Activated CD4-positive, alpha-beta T cell treated with anti-CD3 and anti-CD28 coated beads, Interleukin-2, amount 10 ng/mL, durations not matched to agents 24 days and 14 days (primary cell): ENCODE measurements around the gene PGM5. TPM values are rescaled to one million over a fixed set of nuclear protein-coding genes. Genes with fewer than 3 reads are reported as not detected.
A peak's percentile ranks its signal among the peaks of the same experiment; 100 is the strongest.

Experiments used
- DNase-seq: peaks from one replicate; pipeline ENCODE4 v3.0.0; 2022
- H3K27ac Mint-ChIP-seq: one replicate; pipeline ENCODE4 v1.8.0; 2022; ENCODE audit warnings: mild to moderate bottlenecking, mixed read lengths
- H3K27me3 Mint-ChIP-seq: one replicate; pipeline ENCODE4 v1.8.0; 2022; ENCODE audit warnings: mixed read lengths
- H3K36me3 Mint-ChIP-seq: one replicate; pipeline ENCODE4 v1.8.0; 2022; ENCODE audit warnings: low read depth, mild to moderate bottlenecking, mixed read lengths
- H3K4me1 Mint-ChIP-seq: one replicate; pipeline ENCODE4 v1.8.0; 2021; ENCODE audit warnings: mixed read lengths
- H3K4me3 Mint-ChIP-seq: one replicate; pipeline ENCODE4 v1.8.0; 2022; ENCODE audit warnings: mild to moderate bottlenecking, moderate library complexity, mixed read lengths
- H3K9me3 Mint-ChIP-seq: one replicate; pipeline ENCODE4 v1.8.0; 2021; ENCODE audit warnings: mixed read lengths
- intact Hi-C: fragments of 100-400 bp; cut with micrococcal nuclease; formaldehyde crosslinking; loops from one replicate; pipeline ENCODE4 v1.15.1; 2023
- total RNA-seq: library from RNA; stranded (reverse); gene quantifications from 2 replicates; pipeline ENCODE4 v1.2.3, GENCODE V29; 2022

Gene PGM5
- total RNA-seq, 1 donor from 2014 or later, result not detected

GRCh38 chr9:68533678-68534077 lies 177.3 kb downstream of the PGM5 start:
- Mint-ChIP-seq H3K9me3 (no peaks in the 10 kb centered on the region), H3K27ac (no peak overlapping the region), H3K4me3 (no peak overlapping the region), H3K36me3 (no peaks in the 10 kb centered on the region), H3K27me3 (peaks cover 5% of the 10 kb centered on the region), H3K4me1 (no peaks in the 10 kb centered on the region)
- no peak for DNase-seq
- intact Hi-C loops, result no loop called here

GRCh38 chr9:68536876-68537615 lies 180.6 kb downstream of the PGM5 start:
- Mint-ChIP-seq H3K4me1 (no peaks in the 10 kb centered on the region), H3K36me3 (no peaks in the 10 kb centered on the region), H3K4me3 (no peak overlapping the region), H3K9me3 (no peaks in the 10 kb centered on the region), H3K27me3 (peaks cover 9% of the 10 kb centered on the region), H3K27ac (no peak overlapping the region)
- intact Hi-C loops, result no loop called here
- DNase-seq, result no peak

DNA sequence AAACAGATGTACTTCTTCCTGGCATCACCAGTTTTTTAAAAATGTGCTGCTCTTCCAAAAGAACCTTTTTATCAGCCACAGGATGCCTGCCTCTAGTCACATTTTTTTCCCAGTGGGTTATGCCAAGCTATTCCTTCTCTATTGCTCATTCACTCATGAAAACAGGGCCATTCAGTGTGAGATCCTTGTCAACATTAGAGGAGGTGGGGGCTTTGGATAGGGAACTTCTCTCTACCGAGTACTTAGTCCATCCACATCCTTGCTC lies 181.1 kb downstream of the PGM5 start:
- Mint-ChIP-seq H3K9me3 (no peaks in the 10 kb centered on the region), H3K36me3 (no peaks in the 10 kb centered on the region), H3K27me3 (peaks cover 10% of the 10 kb centered on the region), H3K4me3 (no peak overlapping the region), H3K27ac (no peak overlapping the region), H3K4me1 (no peaks in the 10 kb centered on the region)
- intact Hi-C loops, result no loop called here
- DNase-seq, result no peak

DNA sequence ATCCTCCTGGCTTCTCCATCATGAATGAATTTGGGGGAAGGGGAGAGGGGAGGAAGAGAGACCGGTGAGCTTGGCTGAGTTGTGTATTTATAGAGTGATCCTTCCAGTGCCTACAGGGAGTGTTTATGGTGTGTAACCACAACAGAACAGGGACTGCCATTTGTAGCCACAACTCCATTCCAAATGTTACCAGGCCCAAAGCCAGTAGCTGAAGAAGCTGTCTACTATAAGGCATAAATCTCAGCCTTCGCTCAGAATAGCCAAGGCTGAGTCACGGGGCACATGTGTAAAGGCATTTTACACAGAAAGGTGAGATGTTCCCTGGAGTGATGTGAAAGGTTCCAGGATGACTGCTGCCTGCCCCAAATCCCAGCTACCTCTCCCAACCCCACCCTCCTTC lies 181.8 kb downstream of the PGM5 start:
- H3K9me3 Mint-ChIP-seq, result no peaks in the 10 kb centered on the region
- intact Hi-C loops, result no loop called here
- H3K27me3 Mint-ChIP-seq, result peaks cover 11% of the 10 kb centered on the region
- H3K4me1 Mint-ChIP-seq, result no peaks in the 10 kb centered on the region
- no peak overlapping the region for H3K4me3 Mint-ChIP-seq
- H3K36me3 Mint-ChIP-seq, result no peaks in the 10 kb centered on the region
- H3K27ac Mint-ChIP-seq, result no peak overlapping the region
- DNase-seq, result no peak

DNA sequence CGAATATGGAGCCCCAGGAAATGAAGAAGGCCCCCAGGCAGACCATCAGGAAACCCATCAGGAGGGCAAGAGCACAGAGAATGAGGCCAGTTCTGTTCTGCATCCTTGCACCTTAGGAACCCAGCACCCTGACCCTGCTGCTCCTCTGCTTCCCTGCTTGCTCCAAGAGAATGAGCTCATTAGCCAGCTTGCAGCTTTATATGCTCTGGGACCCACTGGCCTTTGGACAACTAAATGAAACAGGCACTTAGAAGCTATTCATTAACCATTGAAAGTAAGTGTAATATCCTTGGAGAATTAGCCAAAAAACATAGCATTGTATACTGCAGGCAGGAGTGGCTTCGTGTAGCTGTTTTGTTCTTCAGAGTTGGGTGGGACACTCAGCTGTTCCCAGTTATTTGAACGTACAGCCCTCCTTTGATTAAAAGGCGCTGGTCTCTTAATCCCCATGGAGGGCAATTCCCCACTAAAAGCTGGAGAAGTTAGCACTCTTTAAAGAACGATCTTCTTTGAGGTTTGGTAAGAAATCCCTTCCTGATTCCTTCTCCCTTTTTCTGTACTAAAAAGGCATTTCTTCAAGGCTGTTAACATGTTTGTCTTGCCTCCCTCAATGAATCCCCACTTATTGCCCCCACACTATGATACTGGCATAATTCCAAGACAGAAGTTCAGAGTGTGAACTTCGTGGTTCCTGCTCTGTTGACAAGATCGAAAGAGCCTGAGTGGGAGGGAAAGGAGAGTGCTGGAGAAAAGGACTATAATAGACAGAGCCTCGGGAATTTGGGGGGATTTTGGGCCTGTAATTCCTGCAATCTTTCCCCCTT lies 184.5 kb downstream of the PGM5 start, which contains the start of gene TMEM252:
Gene TMEM252 (minus strand): TSS at position 172 of the 824 bp plus-strand sequence. CDS start 69 bp downstream, at position 103.
- H3K27ac Mint-ChIP-seq, result no peak within 1 kb of the TSS
- H3K4me3 Mint-ChIP-seq, result no peak within 1 kb of the TSS
- H3K4me1 Mint-ChIP-seq, result no peaks in the 10 kb centered on the region
- intact Hi-C loops, result no loop called here
- DNase-seq, result no peak
- H3K36me3 Mint-ChIP-seq, result no peaks in the 10 kb centered on the region
- no peaks in the 10 kb centered on the region for H3K9me3 Mint-ChIP-seq
- H3K27me3 Mint-ChIP-seq, result peaks cover 16% of the 10 kb centered on the region

DNA sequence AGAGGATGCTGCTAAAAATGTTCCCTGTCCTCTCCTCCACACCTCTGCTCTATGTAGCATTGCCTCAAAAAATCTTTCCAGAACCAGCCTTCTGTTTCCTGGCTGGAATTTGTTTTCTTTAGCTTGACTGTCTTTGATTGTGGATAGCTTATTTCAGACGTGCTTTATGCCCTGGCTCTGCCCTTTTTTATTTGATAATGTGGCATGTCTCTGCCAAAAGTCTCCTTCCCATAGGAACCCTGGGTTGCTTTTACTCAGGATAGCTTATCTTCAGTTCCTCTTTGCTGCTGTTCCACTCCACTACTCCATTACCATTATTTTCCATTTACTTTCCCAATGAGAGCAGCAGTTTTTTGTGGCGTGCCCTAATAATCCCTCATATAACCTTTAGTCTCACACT lies 185.2 kb downstream of the PGM5 start:
- H3K36me3 Mint-ChIP-seq, result no peaks in the 10 kb centered on the region
- H3K27me3 Mint-ChIP-seq, result peaks cover 16% of the 10 kb centered on the region
- intact Hi-C loops, result no loop called here

DNA sequence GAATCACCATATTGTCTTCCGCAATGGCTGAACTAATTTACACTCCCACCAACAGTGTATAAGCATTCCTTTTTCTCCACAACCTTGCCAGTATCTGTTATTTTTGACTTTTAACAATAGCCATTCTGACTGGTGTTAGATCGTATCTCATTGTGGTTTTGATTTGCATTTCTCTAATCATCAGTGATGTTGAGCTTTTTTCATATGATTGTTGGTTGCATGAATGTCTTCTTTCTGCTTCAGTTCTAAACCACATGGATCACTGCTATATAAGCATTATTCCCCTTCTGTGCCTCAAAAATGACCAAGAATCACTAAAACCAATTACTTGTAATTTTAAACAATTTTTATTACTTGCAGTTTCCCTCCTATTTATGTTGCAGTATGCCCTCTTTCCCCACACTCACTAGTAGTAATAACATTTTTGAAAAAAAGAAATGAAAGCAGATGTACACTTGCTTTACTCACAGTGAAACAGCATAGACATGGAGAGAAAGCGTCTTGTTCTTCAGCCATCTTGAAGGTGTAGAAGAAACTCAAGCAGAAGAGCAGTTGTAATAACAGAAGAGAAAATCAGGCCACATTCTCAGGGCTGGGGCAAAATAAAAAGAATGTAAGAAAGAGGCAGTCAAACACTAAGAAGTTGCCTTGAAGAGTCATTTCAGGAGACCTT lies 188.8 kb downstream of the PGM5 start:
- Mint-ChIP-seq H3K4me3 (no peak overlapping the region), H3K4me1 (peaks cover 6% of the 10 kb centered on the region), H3K27ac (no peak overlapping the region), H3K36me3 (no peaks in the 10 kb centered on the region), H3K9me3 (no peaks in the 10 kb centered on the region), H3K27me3 (peaks cover 13% of the 10 kb centered on the region)
- no peak for DNase-seq
- intact Hi-C loops, result no loop called here

More for the DNA sequence above, 185.2 kb downstream of the PGM5 start:
- no peak for DNase-seq
- H3K9me3 Mint-ChIP-seq, result no peaks in the 10 kb centered on the region
- no peak overlapping the region for H3K4me3 Mint-ChIP-seq
- H3K4me1 Mint-ChIP-seq, result peaks cover 1% of the 10 kb centered on the region
- H3K27ac Mint-ChIP-seq, result no peak overlapping the region

DNA sequence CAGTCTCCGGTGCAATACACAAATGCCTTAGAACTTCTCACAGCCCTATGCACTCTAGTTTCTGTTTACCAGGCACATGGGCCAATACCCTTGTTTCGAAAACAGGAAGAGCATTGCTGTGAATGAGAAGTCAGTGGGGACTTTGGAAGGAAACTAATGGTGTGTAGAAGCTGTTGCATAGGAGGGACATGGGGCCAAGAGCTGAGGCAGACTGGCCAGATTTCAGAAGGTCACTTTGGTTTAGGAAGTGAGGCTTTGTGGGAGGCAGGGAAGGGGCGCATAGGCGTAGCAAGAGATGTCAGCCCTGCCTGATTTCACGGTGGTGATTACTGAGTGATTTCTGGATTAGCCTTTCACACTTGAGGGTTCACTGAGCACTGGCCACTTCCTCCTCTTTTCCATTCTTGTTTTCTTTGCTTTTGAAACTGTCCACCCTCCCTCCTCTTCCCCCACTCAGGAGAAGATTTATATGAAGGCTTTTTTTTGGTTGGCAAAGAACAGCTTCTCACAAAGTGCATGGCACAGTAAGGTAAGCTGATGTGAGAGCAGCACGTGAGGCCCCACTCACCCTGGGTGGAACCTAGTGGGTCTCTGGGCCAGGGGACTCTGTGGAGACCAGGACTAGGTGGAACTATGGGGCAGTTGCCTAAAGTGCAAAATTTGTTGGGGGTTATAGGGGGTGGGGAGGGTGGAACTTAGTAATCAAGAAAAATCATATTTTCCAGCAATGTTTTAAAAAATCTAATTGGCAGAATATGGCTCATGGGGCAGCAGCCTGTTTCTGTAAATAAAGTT lies 190.4 kb downstream of the PGM5 start:
- Mint-ChIP-seq H3K27ac (peak overlapping the region; percentile 75), H3K4me3 (no peak overlapping the region), H3K4me1 (peaks cover 6% of the 10 kb centered on the region), H3K9me3 (no peaks in the 10 kb centered on the region), H3K36me3 (no peaks in the 10 kb centered on the region), H3K27me3 (peaks cover 18% of the 10 kb centered on the region)
- peak; percentile 68 for DNase-seq
- intact Hi-C loops, result no loop called here

GRCh38 chr9:68547417-68547816 lies 191.0 kb downstream of the PGM5 start:
- no peak for DNase-seq
- Mint-ChIP-seq H3K36me3 (no peaks in the 10 kb centered on the region), H3K9me3 (no peaks in the 10 kb centered on the region), H3K27me3 (peaks cover 20% of the 10 kb centered on the region), H3K4me1 (peaks cover 6% of the 10 kb centered on the region), H3K27ac (no peak overlapping the region), H3K4me3 (no peak overlapping the region)
- intact Hi-C loops, result no loop called here

GRCh38 chr9:68548241-68548640 lies 191.8 kb downstream of the PGM5 start:
- Mint-ChIP-seq H3K27me3 (peaks cover 22% of the 10 kb centered on the region), H3K4me1 (peaks cover 6% of the 10 kb centered on the region), H3K9me3 (no peaks in the 10 kb centered on the region), H3K36me3 (no peaks in the 10 kb centered on the region), H3K27ac (no peak overlapping the region), H3K4me3 (no peak overlapping the region)
- no peak for DNase-seq
- intact Hi-C loops, result no loop called here

GRCh38 chr9:68551191-68551590 lies 194.8 kb downstream of the PGM5 start:
- Mint-ChIP-seq H3K4me1 (peaks cover 6% of the 10 kb centered on the region), H3K27ac (no peak overlapping the region), H3K4me3 (no peak overlapping the region), H3K36me3 (no peaks in the 10 kb centered on the region), H3K27me3 (peaks cover 24% of the 10 kb centered on the region), H3K9me3 (no peaks in the 10 kb centered on the region)
- DNase-seq, result no peak
- intact Hi-C loops, result no loop called here

GRCh38 chr9:68552700-68553476 lies 196.5 kb downstream of the PGM5 start:
- Mint-ChIP-seq H3K4me1 (no peaks in the 10 kb centered on the region), H3K9me3 (no peaks in the 10 kb centered on the region), H3K4me3 (no peak overlapping the region), H3K36me3 (no peaks in the 10 kb centered on the region), H3K27me3 (peaks cover 30% of the 10 kb centered on the region), H3K27ac (no peak overlapping the region)
- intact Hi-C loops, result no loop called here
- DNase-seq, result no peak
